ENCODE results near the gene SETD7. TPM values are rescaled to one million over a fixed set of nuclear protein-coding genes. Genes with fewer than 3 reads are reported as not detected.

SETD7 gene
- total and polyA plus RNA-seq, 2 donors (not counting 1 experiment from before 2014, with no cell fraction given): 5.1 to 13.0 TPM

GRCh38 chr4:139562839-139563238 is 6.8 kb upstream of the SETD7 start:
- Histone ChIP-seq H3K4me1 (ENCODE audit: control insufficient read depth in 2 of 2, insufficient read depth in 2 of 2, low read length in 2 of 2) (peaks cover 18 to 27% of the 10 kb centered on the region in 2 donors), H3K4me3 (ENCODE audit: control extremely low read depth in 1 of 5, extremely low read depth in 1 of 5, insufficient read depth in 1 of 5, low read depth in 2 of 5, low read length in 4 of 5) (no peak overlapping the region), H3K9ac (ENCODE audit: low read length) (no peak overlapping the region), H3K79me2 (ENCODE audit: control insufficient read depth, insufficient read depth, low read length) (no peaks in the 10 kb centered on the region), H3K9me3 (ENCODE audit: control extremely low read depth in 1 of 3, control insufficient read depth in 2 of 3, insufficient read depth in 1 of 3, low read length in 2 of 3) (no peaks in the 10 kb centered on the region), H3K27me3 (replicated peaks in 1 of 4; ENCODE audit: control extremely low read depth in 1 of 4, control insufficient read depth in 3 of 4, insufficient read depth in 4 of 4, low read length in 3 of 4) (no peaks in the 10 kb centered on the region), H3K27ac (ENCODE audit: low read length in 2 of 2) (no peak overlapping the region), H3K4me2 (replicated peaks; ENCODE audit: low read depth, low read length, poor library complexity, severe bottlenecking) (no peak overlapping the region), H4K20me1 (ENCODE audit: control insufficient read depth, insufficient read depth, low read length, poor library complexity, severe bottlenecking) (no peaks in the 10 kb centered on the region), H3K36me3 (replicated peaks in 1 of 2; ENCODE audit: control extremely low read depth in 1 of 2, control insufficient read depth in 1 of 2, extremely low read depth in 1 of 2, insufficient read depth in 2 of 2, low read length in 1 of 2) (no peaks in the 10 kb centered on the region), H2AFZ (ENCODE audit: insufficient read depth, low read depth, low read length, poor library complexity, severe bottlenecking) (no peak overlapping the region)
- Mint-ChIP-seq H3K27ac (no peak overlapping the region), H3K27me3 (no peaks in the 10 kb centered on the region), H3K9me3 (ENCODE audit: insufficient read depth) (peaks cover 3% of the 10 kb centered on the region), H3K4me3 (no peak overlapping the region), H3K4me1 (peaks cover 29% of the 10 kb centered on the region)
- intact Hi-C loops (cut with micrococcal nuclease): no loop called here
- ChIA-PET CTCF (no interaction called here), POLR2A (no interaction called here)
- TF ChIP-seq CTCF (IDR thresholded peaks at IDR 0.05): no peak
- no peak for TF ChIP-seq EZH2 (IDR thresholded peaks at IDR 0.05; ENCODE audit: borderline replicate concordance, insufficient read depth, low read depth, low read length, poor library complexity, severe bottlenecking)
- 95% methylated on average over 3 of the region's 3 CpGs for WGBS (ENCODE audit: insufficient coverage)
- ATAC-seq (ENCODE audit: low read depth): no peak
- DNase-seq: no peak

GRCh38 chr4:139562067-139562684 is 6.2 kb upstream of the SETD7 start:
- no peaks in the 10 kb centered on the region for H3K36me3 ChIP-seq (replicated peaks in 1 of 2; ENCODE audit: control extremely low read depth in 1 of 2, control insufficient read depth in 1 of 2, extremely low read depth in 1 of 2, insufficient read depth in 2 of 2, low read length in 1 of 2)
- no peak overlapping the region for H3K4me2 ChIP-seq (replicated peaks; ENCODE audit: low read depth, low read length, poor library complexity, severe bottlenecking)
- Mint-ChIP-seq H3K4me1 (peaks cover 33% of the 10 kb centered on the region), H3K27ac (peak overlapping the region; percentile 22), H3K4me3 (no peak overlapping the region), H3K9me3 (ENCODE audit: insufficient read depth) (peaks cover under 1% of the 10 kb centered on the region), H3K27me3 (no peaks in the 10 kb centered on the region)
- no peak overlapping the region for H2AFZ ChIP-seq (ENCODE audit: insufficient read depth, low read depth, low read length, poor library complexity, severe bottlenecking)
- POLR2A ChIA-PET: interaction anchor here (0.6 kb wide), 1 partner anchor 13 kb away, joined by 6 read pairs; no protein-coding TSS in a partner anchor
- no peak for ATAC-seq (ENCODE audit: low read depth)
- no peak overlapping the region for H3K9ac ChIP-seq (ENCODE audit: low read length)
- H3K9me3 ChIP-seq (ENCODE audit: control extremely low read depth in 1 of 3, control insufficient read depth in 2 of 3, insufficient read depth in 1 of 3, low read length in 2 of 3): no peaks in the 10 kb centered on the region
- H4K20me1 ChIP-seq (ENCODE audit: control insufficient read depth, insufficient read depth, low read length, poor library complexity, severe bottlenecking): no peaks in the 10 kb centered on the region
- no peak overlapping the region for H3K4me3 ChIP-seq (ENCODE audit: control extremely low read depth in 1 of 5, extremely low read depth in 1 of 5, insufficient read depth in 1 of 5, low read depth in 2 of 5, low read length in 4 of 5)
- peaks cover 25 to 30% of the 10 kb centered on the region in 2 donors for H3K4me1 ChIP-seq (ENCODE audit: control insufficient read depth in 2 of 2, insufficient read depth in 2 of 2, low read length in 2 of 2)
- no peak for DNase-seq
- intact Hi-C loops (cut with micrococcal nuclease): no loop called here
- 100% methylated on average over 1 of the region's 3 CpGs for WGBS (ENCODE audit: insufficient coverage)
- H3K27ac ChIP-seq (ENCODE audit: low read length in 2 of 2): peak overlapping the region in 1 of 2 donors; percentile 19
- no peak for TF ChIP-seq CTCF (IDR thresholded peaks at IDR 0.05)
- TF ChIP-seq EZH2 (IDR thresholded peaks at IDR 0.05; ENCODE audit: borderline replicate concordance, insufficient read depth, low read depth, low read length, poor library complexity, severe bottlenecking): no peak
- H3K27me3 ChIP-seq (replicated peaks in 1 of 4; ENCODE audit: control extremely low read depth in 1 of 4, control insufficient read depth in 3 of 4, insufficient read depth in 4 of 4, low read length in 3 of 4): no peaks in the 10 kb centered on the region
- no peaks in the 10 kb centered on the region for H3K79me2 ChIP-seq (ENCODE audit: control insufficient read depth, insufficient read depth, low read length)
- CTCF ChIA-PET: no interaction called here

All from B cell (primary cell).